HG02840 (cell line): ENCODE data around the gene LACC1.

ENCODE experiments used
- ATAC-seq: cut with Tn5 transposase; IDR thresholded peaks from one replicate; pipeline ENCODE4 v1.9.1; 2021; ENCODE audit warnings: mild to moderate bottlenecking, moderate library complexity, moderate number of reproducible peaks; ENCODE audit not compliant: unreplicated experiment, low FRiP score

The LACC1 gene

DNA sequence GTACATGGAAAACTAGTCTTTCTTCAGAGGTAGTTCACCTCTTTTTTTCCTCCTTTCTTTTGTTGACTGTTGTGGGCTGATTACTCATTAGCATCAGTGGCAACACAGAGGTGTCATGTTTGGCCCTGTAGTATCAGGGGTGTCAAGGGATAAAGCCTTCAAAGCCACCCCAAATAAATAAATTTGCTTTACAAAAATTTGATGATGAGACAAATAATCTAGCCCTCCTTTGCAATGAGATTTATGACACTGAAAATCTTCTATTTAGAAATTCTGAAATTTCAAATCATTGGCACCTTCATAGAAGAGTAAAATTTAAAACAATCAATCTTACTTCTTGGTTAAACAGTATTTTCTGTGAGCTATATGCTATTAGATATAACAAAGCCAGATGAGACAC lies 1.9 kb downstream of the LACC1 start:
- ATAC-seq: no peak

DNA sequence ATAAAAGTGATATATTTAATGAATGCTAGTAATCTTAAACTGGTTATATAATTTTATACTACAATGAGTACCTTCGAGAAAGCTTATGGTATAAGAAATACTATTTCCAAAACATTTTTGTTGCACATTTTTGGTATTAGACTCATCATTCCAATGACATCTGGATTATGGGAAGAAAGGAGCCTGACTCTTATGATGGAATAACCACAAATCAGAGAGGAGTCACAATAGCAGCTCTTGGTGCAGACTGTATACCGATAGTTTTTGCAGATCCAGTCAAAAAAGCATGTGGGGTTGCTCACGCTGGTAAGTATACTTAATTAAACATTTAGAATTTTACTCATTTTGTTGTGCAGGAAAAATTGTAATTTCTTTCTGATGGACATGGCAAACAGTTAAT lies 3.9 kb downstream of the LACC1 start:
- no peak for ATAC-seq

GRCh38 chr13:43884222-43884621 lies 4.5 kb downstream of the LACC1 start:
- ATAC-seq: no peak

- ATAC-seq: no peak
Observed at GRCh38 chr13:43894438-43894837, 14.7 kb downstream of the LACC1 start.

GRCh38 chr13:43895940-43896339 lies 16.2 kb downstream of the LACC1 start:
- ATAC-seq: no peak

DNA sequence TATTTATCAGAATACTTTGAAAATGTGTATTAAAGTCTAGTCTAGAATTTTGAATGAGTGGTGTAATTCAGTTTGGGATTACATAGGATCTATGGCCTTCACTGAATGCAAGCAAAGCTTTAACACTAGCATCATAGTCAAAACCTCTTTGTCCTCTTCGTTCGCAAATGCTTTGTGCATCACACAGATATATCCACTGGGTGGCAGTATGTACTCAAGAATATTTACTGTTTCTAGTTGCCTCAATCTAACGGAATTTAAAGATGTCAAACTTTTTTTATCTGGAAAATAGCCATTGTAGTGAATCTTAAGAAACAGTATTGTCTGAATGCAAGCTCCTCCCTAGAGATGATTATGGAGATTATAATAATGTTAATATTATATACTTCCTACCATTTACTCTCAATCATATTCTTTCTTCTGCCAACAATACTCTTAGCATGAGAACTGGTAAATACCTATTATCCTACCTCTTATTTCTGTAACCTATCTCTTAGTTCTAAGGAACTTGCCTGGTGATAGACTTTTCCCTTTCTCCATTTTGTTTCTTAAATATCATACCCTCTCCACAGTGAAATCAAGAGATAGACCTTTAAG lies 25.8 kb downstream of the LACC1 start:
- ATAC-seq: no peak

DNA sequence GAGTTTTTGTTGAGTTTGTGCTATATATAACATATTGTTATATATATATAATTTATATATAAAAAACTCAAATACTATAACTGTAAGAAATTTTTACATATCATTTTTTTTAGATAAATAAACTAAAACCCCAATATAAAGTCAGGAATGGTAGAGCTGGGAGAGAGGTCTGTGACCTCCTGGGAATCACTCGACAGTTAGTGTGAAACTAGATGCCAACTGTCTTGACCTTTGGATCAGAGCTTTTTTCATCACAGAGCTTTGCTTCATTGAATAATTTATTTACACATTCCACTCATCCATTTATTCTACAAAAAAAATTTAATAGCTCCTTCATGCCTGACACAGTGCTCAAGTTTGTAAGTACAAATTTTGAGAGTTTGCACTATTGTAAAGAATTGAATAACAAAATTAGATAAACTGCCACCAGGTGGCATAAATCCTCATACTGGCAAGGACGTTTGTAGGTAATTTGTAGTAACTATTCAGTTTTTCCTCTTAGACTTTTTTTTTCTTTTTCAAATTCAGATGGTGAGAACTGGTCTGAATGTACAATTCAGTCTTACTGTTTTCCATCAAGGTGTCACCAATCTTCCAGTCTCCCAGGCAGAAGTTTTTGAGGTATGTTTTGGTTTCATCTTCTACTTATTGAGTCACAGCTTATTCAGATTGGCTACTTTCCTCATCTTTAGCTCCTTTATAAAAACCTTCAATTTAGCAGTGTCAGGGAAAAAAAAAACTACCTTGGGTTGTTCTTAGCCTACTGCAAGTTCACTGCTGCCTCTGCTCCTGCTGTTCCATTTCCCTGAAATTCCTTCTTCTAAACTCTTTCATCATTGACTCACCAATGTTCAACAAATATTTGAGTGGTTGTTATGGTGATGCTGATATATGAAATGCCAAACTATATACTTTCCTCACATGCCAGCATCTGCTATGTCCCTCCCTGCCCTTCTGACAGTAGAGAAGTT lies 28.7 kb downstream of the LACC1 start:
- no peak for ATAC-seq

DNA sequence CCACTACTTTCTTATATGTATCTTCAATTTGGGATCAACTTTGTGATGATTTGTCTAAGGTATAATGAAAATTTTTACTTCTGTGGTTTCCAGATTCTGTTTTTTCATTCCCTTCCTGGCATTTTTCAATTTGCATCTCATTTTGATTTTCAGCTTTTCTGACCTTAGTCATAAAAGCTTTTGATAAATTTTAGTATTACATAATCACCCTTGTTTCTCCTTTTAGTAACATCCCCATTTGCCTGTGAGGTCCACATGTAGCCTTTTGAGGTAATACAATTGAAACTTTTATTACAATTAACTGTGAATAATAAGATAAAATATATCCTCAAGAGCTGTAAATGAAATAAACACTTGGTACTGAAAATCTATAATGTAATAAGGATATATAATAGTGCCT lies 31.2 kb downstream of the LACC1 start:
- no peak for ATAC-seq

DNA sequence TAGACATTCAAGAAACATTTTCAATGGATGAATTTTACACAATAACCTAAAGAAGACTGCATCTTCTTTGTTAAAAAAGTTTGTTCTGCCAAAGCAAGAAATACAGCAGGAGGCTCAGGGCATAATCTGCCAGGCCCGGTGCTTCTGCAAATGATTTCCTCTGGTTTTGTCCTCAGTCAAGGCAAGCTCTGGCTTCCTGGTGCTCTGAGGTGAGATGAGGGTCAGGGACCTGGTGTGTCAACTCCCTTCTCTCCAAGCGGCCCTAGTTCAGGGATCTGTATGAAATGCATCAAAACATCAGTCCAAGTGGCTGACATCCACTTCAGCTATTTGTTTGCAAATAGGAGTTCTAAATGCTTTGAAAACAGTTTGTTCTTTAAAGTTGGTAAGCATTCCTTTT lies 31.6 kb downstream of the LACC1 start:
- ATAC-seq: no peak

DNA sequence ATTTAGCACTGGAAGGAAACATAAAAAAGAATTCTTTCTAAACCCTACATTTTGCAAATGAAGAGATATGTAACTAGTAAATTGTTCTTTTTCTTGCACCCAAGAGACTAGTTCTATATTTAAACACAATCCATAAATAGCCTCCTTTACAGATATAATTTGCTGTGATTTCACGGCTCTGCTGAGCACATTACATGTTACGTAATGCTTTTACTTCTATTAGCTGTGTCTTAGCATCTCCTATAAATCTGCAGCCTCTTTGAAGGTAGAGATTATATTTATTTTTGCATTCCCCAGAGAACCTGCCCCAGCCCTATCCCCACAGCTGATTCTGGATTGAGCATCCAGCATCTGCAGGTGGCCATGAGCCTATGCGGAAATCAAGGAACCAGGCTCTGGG lies 32.2 kb downstream of the LACC1 start:
- ATAC-seq: no peak

DNA sequence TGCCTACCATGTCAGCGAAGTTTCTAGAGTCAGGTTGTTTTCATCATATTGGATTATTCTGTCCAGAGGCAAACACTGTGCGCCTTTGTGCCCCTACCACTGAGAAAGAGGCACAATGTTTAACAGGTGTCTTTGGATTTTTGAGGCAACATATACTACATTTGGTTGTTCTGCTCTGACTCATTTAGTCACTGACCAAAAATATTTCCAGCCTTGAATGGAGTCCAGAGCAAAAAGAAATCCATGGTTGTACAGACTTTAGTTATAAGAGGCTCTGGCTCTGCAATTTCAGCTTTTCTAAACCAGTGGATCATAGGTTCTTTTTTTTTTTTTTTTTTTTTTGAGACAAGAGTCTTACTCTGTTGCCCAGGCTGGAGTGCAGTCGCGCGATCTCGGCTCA lies 35.7 kb downstream of the LACC1 start:
- ATAC-seq: no peak

- ATAC-seq: no peak
Observed at GRCh38 chr13:43916828-43917227, 37.1 kb downstream of the LACC1 start.

GRCh38 chr13:43918636-43919035 lies 38.9 kb downstream of the LACC1 start:
- ATAC-seq: no peak

DNA sequence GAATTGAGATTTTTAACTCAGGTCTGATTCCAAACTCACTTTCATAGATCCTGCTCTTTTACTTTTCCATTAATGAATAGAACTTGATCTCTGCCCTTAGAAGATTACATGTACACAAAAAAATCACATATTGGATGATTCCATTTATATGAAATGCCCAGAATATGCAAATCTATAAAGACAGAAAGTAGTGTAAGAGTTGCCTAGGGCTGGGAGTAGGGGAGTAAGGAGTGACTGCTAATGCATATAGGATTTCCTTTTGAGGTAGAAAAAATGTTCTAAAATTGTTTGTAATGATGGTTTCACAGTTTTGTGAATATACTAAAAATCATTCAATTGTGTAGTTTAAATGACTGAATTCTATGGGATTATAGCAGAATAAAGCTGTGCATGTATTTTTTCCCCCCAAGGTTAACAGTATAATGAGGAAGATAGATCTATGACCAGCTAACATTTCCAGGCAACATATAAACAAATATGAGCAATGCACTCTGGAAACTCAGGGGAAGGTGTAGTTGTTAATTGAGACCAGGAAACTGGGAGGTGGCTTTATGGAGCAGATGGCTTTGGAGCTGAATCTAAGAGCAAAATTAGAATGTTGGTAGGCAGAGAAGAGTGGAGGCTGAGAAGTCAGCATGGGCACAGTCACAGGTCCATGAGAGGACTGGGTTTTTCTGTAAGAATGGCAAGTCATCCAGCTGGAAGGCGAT lies 41.4 kb downstream of the LACC1 start:
- no peak for ATAC-seq

DNA sequence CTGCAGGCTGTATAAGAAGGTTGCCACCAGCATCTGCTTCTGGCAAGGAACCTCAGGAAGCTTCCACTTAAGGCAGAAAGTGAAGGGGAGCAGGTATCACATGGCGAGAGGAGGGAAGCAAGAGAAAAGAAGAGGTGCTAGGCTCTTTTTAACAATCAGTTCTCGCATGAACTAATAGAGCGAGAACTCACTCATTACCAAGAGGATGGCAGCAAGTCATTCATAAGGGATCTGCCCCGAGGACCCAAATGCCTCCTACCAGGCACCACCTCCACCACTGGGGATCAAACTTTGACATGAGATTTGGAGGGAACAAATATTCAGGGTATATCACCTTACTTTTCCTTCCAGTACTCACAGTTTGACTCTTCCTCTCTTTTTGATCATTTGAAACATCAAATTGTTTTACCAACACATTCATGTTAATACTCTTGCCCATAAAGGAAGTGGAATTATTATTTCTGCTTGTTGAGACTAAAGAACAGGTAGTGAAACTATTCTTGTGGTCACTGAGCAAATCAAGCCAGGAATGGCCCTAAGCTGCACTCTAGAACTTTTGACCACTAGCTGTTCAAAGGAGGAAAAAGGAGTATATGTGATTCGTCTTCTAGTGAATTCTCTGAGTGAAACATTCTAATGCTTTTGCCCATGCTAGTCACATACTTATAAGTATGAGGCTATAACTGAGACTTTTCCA lies 45.0 kb downstream of the LACC1 start:
- peak; percentile 74 for ATAC-seq

DNA sequence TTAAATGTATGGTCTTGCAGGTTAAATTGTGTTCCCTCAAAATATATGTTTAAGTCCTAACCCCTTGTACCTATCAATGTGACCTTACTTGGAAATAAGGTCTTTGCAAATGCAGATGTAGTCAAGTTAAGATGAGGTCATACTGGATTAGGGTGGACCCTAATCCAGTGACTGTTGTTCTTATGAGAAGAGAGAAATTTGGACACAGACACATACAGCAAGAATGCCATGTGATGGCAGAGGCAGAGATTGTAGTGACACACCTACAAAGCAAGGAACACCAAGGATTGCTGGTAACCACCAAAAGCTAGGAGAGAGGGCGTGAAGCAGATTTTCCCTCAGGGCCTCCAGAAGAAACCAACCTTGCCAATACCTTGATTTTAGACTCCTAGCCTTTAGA lies 50.2 kb downstream of the LACC1 start:
- no peak for ATAC-seq

DNA sequence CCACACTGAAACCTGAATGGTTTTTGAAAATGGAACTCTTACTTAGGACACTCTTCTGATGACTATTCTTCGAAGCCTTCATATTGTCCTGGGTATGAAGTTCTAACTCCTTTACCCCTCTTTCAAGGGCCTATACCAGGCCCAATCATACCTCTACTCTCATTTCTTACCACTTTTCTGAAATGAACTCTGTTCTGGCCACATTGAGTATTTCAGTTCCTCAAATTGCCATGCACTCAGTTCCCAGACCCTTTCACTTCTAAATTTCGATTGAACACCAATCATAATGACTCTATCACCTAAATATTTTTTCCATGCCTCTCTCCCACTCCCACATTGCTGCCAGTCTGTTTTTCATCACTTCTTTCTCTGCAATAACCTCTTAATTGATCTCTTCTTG lies 53.7 kb downstream of the LACC1 start:
- ATAC-seq: peak; percentile 94

GRCh38 chr13:43934273-43934672 lies 54.6 kb downstream of the LACC1 start:
- ATAC-seq: no peak

DNA sequence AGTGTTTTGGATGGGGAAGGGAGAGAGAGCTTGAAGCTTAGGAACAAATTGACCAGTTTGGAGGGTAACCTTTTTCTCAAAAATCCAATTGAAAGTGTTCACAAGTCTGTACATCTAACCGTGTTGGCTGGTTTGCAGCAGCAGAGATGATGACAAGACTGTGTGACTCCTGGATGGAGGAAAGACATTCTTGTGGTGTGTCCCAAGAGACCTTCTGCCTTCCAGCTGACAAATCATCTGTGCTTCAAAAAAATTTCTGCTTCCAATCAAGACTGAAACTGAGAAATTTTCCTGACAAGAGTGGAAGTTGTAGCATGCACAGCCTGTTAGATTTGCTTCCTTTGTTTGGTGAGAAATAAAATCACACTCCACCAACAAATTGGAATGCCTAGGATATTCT lies 56.2 kb downstream of the LACC1 start:
- no peak for ATAC-seq

- no peak for ATAC-seq
Observed at GRCh38 chr13:43936647-43937046, 56.9 kb downstream of the LACC1 start.

DNA sequence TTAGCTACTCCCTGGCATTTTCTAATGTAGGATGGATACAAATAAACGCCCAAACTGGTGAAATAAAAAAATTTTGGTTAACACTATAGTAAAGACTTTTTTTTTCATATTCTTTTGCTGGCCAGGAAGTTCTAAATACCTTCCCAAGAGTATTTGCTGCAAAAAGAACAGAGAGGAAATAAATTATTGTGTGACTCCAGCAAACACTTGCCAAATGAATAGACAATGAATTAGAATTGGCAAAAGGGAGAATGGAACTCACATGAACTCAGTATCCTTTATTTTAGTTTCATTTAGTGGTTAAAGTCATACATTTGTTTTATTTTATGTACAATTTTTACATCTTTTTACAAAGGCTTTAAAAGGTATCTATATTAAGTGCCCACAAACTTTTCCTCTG lies 58.1 kb downstream of the LACC1 start:
- ATAC-seq: no peak
